SK-N-SH treated with all-trans-retinoic acid at 6 μM for 48 hours (cell line): ENCODE measurements around the gene MITF.
"Not testable (repeated sequence)": the region's sequence is repeated elsewhere in the genome, so short reads cannot be mapped to it uniquely, and the experiment has no call there.

Experiments
- ATAC-seq: fragments of 200-7000 bp; cut with Tn5 transposase; 3 replicates; pipeline ENCODE4 v1.9.1; 2020; ENCODE audit warnings: mild to moderate bottlenecking, moderate library complexity
- ARNTL ChIP-seq: fragments of 450-650 bp; formaldehyde crosslinking; IDR thresholded peaks from 2 replicates; pipeline ENCODE4 v1.5.0; 2020; ENCODE audit warnings: low read depth, mild to moderate bottlenecking, moderate library complexity, borderline replicate concordance
- BACH2 ChIP-seq: fragments of 250-450 bp; sonication (Bioruptor Pico); IDR thresholded peaks from 2 replicates; pipeline ENCODE4 v1.9.0; 2021; ENCODE audit warnings: mild to moderate bottlenecking, borderline replicate concordance
- CSDC2 ChIP-seq: fragments of 250-450 bp; sonication (Bioruptor Pico); IDR thresholded peaks from 2 replicates; pipeline ENCODE4 v1.5.0; 2020; ENCODE audit warnings: mild to moderate bottlenecking, moderate library complexity
- CSRNP3 ChIP-seq: fragments of 250-450 bp; sonication (Bioruptor Pico); IDR thresholded peaks from 2 replicates; pipeline ENCODE4 v1.5.1; 2021; ENCODE audit warnings: mild to moderate bottlenecking, moderate library complexity
- ESRRG ChIP-seq: fragments of 250-450 bp; sonication (Bioruptor Pico); IDR thresholded peaks from 2 replicates; pipeline ENCODE4 v1.6.1; 2021; ENCODE audit warnings: mild to moderate bottlenecking
- GLIS3 ChIP-seq: fragments of 250-450 bp; sonication (Bioruptor Pico); IDR thresholded peaks from 2 replicates; pipeline ENCODE4 v1.5.0; 2020; ENCODE audit warnings: mild to moderate bottlenecking, moderate library complexity
- ISL1 ChIP-seq: fragments of 250-450 bp; sonication (Bioruptor Pico); IDR thresholded peaks from 2 replicates; pipeline ENCODE4 v2.1.2; 2022; ENCODE audit warnings: mild to moderate bottlenecking, moderate library complexity
- OSR1 ChIP-seq: fragments of 250-450 bp; sonication (Bioruptor Pico); IDR thresholded peaks from 2 replicates; pipeline ENCODE4 v1.8.0; 2022; ENCODE audit warnings: moderate library complexity, mild to moderate bottlenecking, inconsistent platforms
- POU6F1 ChIP-seq: fragments of 250-450 bp; sonication (Bioruptor Pico); IDR thresholded peaks from 2 replicates; pipeline ENCODE4 v1.8.0; 2021; ENCODE audit warnings: low read depth, mild to moderate bottlenecking, moderate library complexity, borderline replicate concordance
- PPARA ChIP-seq: fragments of 250-450 bp; sonication (Bioruptor Pico); IDR thresholded peaks from 2 replicates; pipeline ENCODE4 v1.5.0; 2020; ENCODE audit warnings: mild to moderate bottlenecking, borderline replicate concordance
- RARB ChIP-seq: fragments of 250-450 bp; sonication (Bioruptor Pico); IDR thresholded peaks from 2 replicates; pipeline ENCODE4 v1.8.0; 2021; ENCODE audit warnings: mild to moderate bottlenecking, moderate library complexity
- SNAI2 ChIP-seq: fragments of 250-450 bp; sonication (Bioruptor Pico); IDR thresholded peaks from 2 replicates; pipeline ENCODE4 v1.5.0; 2020; ENCODE audit warnings: mild to moderate bottlenecking, moderate library complexity
- TCF4 ChIP-seq: fragments of 250-450 bp; sonication (Bioruptor Pico); IDR thresholded peaks from 2 replicates; pipeline ENCODE4 v1.8.0; 2021; ENCODE audit warnings: mild to moderate bottlenecking, moderate library complexity, borderline replicate concordance
- TOX ChIP-seq: fragments of 250-450 bp; sonication (Bioruptor Pico); IDR thresholded peaks from 2 replicates; pipeline ENCODE4 v1.8.0; 2021; ENCODE audit warnings: mild to moderate bottlenecking, moderate library complexity, borderline replicate concordance
- ZC3H10 ChIP-seq: fragments of 250-450 bp; sonication (Bioruptor Pico); IDR thresholded peaks from 2 replicates; pipeline ENCODE4 v1.5.1; 2021; ENCODE audit warnings: mild to moderate bottlenecking, moderate library complexity
- ZFP3 ChIP-seq: fragments of 250-450 bp; sonication (Bioruptor Pico); IDR thresholded peaks from 2 replicates; pipeline ENCODE4 v1.5.0; 2020; ENCODE audit warnings: mild to moderate bottlenecking, moderate library complexity
- ZFP30 ChIP-seq: fragments of 450-650 bp; formaldehyde crosslinking; IDR thresholded peaks from 2 replicates; pipeline ENCODE4 v1.5.0; 2022; ENCODE audit warnings: mild to moderate bottlenecking, moderate library complexity
- ZNF565 ChIP-seq: fragments of 450-650 bp; formaldehyde crosslinking; conservative IDR thresholded peaks from 2 replicates; pipeline ENCODE4 v1.5.0; 2020; ENCODE audit warnings: low read depth, mild to moderate bottlenecking, moderate library complexity
- ZNF70 ChIP-seq: fragments of 450-650 bp; formaldehyde crosslinking; IDR thresholded peaks from 2 replicates; pipeline ENCODE4 v1.5.0; 2020; ENCODE audit warnings: mild to moderate bottlenecking, moderate library complexity
- ZNF8 ChIP-seq: fragments of 450-650 bp; formaldehyde crosslinking; IDR thresholded peaks from 2 replicates; pipeline ENCODE4 v1.5.0; 2020; ENCODE audit warnings: mild to moderate bottlenecking, moderate library complexity
- TF ChIP-seq, protein P1 (sequence below): fragments of 250-450 bp; sonication (Bioruptor Pico); IDR thresholded peaks from 2 replicates; pipeline ENCODE4 v1.8.0; 2020; ENCODE audit warnings: mild to moderate bottlenecking, moderate library complexity, borderline replicate concordance
- TF ChIP-seq, protein P2 (sequence below): fragments of 250-450 bp; sonication (Bioruptor Pico); IDR thresholded peaks from 2 replicates; pipeline ENCODE4 v1.5.0; 2020; ENCODE audit warnings: mild to moderate bottlenecking, moderate library complexity

Gene MITF

GRCh38 chr3:69915726-69916125, 176.5 kb downstream of the MITF start:
- ATAC-seq, result no peak
- TF ChIP-seq ESRRG, result no peak
- no peak for TF ChIP-seq TOX (CRISPR knock-in tag)
- TF ChIP-seq, protein P1, sequence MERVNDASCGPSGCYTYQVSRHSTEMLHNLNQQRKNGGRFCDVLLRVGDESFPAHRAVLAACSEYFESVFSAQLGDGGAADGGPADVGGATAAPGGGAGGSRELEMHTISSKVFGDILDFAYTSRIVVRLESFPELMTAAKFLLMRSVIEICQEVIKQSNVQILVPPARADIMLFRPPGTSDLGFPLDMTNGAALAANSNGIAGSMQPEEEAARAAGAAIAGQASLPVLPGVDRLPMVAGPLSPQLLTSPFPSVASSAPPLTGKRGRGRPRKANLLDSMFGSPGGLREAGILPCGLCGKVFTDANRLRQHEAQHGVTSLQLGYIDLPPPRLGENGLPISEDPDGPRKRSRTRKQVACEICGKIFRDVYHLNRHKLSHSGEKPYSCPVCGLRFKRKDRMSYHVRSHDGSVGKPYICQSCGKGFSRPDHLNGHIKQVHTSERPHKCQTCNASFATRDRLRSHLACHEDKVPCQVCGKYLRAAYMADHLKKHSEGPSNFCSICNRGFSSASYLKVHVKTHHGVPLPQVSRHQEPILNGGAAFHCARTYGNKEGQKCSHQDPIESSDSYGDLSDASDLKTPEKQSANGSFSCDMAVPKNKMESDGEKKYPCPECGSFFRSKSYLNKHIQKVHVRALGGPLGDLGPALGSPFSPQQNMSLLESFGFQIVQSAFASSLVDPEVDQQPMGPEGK (CRISPR knock-in tag), result no peak

DNA sequence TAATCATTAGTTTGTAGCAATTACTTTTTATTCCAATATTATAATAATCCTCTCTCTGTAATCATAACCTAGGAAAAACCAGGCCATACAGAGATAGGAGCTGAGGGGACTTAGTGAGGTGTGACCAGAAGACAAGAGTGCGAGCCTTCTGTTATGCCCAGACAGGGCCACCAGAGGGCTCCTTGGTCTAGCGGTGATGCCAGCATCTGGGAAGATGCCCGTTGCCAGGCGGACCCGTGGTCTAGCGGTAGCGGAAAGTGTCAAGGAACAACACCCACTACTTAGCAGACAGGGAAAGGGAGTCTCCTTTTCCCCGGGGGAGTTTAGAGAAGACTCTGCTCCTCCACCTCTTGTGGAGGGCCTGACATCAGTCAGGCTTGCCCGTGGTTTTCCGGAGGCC, 180.7 kb downstream of the MITF start:
- ATAC-seq, result not testable (repeated sequence)

- ATAC-seq, result no peak
- no peak for TF ChIP-seq ZFP30 (CRISPR knock-in tag)
- TF ChIP-seq ESRRG, result no peak
- TF ChIP-seq SNAI2 (CRISPR knock-in tag), result no peak
- TF ChIP-seq ZNF565 (CRISPR knock-in tag), result no peak
- no peak for TF ChIP-seq PPARA (CRISPR knock-in tag)
- no peak for TF ChIP-seq CSRNP3 (CRISPR knock-in tag)
- TF ChIP-seq CSDC2 (CRISPR knock-in tag), result no peak
- TF ChIP-seq OSR1 (CRISPR knock-in tag), result no peak
These were observed 182.4 kb downstream of the MITF start for GRCh38 chr3:69921651-69922050.

- ATAC-seq, result no peak
- TF ChIP-seq BACH2 (CRISPR knock-in tag), result no peak
- TF ChIP-seq ISL1 (CRISPR knock-in tag), result no peak
- no peak for TF ChIP-seq GLIS3 (CRISPR knock-in tag)
- no peak for TF ChIP-seq POU6F1
- no peak for TF ChIP-seq ESRRG
- no peak for TF ChIP-seq TCF4 (CRISPR knock-in tag)
- no peak for TF ChIP-seq ZFP30 (CRISPR knock-in tag)
- no peak for TF ChIP-seq PPARA (CRISPR knock-in tag)
- no peak for TF ChIP-seq CSDC2 (CRISPR knock-in tag)
- TF ChIP-seq RARB, result no peak
These were observed 183.3 kb downstream of the MITF start for GRCh38 chr3:69922521-69923000.

DNA sequence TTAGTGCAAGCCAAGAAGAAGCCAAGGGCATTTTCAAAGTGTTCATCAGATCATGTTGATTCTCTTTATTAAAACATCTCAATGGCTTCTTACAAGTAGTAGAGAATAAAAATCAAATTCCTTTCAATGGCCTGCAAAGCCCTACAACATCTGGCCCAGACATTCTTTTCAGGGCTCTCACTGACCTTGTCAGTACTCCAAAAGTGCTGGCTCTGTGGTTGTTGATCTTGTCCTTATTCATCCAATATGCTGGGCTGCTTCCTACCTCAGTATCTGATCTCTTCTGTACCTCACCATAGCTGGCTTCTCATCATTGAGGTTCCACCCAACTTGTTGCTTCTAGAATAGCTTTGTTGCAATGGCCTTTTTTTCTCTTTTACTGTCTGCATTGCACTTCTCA, 186.2 kb downstream of the MITF start:
- ATAC-seq, result no peak
- TF ChIP-seq ZC3H10 (CRISPR knock-in tag) (no peak), OSR1 (CRISPR knock-in tag) (no peak), ZNF565 (CRISPR knock-in tag) (no peak), TOX (CRISPR knock-in tag) (no peak), GLIS3 (CRISPR knock-in tag) (no peak), ZNF70 (CRISPR knock-in tag) (no peak), RARB (no peak), ZFP3 (CRISPR knock-in tag) (no peak), POU6F1 (no peak), PPARA (CRISPR knock-in tag) (no peak), ZNF8 (CRISPR knock-in tag) (no peak), ESRRG (no peak), TCF4 (CRISPR knock-in tag) (no peak), ARNTL (CRISPR knock-in tag) (no peak)
- TF ChIP-seq, protein P1 (CRISPR knock-in tag), result no peak
- TF ChIP-seq, protein P2, sequence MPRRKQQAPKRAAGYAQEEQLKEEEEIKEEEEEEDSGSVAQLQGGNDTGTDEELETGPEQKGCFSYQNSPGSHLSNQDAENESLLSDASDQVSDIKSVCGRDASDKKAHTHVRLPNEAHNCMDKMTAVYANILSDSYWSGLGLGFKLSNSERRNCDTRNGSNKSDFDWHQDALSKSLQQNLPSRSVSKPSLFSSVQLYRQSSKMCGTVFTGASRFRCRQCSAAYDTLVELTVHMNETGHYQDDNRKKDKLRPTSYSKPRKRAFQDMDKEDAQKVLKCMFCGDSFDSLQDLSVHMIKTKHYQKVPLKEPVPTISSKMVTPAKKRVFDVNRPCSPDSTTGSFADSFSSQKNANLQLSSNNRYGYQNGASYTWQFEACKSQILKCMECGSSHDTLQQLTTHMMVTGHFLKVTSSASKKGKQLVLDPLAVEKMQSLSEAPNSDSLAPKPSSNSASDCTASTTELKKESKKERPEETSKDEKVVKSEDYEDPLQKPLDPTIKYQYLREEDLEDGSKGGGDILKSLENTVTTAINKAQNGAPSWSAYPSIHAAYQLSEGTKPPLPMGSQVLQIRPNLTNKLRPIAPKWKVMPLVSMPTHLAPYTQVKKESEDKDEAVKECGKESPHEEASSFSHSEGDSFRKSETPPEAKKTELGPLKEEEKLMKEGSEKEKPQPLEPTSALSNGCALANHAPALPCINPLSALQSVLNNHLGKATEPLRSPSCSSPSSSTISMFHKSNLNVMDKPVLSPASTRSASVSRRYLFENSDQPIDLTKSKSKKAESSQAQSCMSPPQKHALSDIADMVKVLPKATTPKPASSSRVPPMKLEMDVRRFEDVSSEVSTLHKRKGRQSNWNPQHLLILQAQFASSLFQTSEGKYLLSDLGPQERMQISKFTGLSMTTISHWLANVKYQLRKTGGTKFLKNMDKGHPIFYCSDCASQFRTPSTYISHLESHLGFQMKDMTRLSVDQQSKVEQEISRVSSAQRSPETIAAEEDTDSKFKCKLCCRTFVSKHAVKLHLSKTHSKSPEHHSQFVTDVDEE, result no peak
